H9 (cell line): ENCODE data around the gene HS2ST1. TPM values are rescaled to one million over a fixed set of nuclear protein-coding genes. Genes with fewer than 3 reads are reported as not detected.

Experiments used
- DNase-seq: peaks from one replicate; pipeline ENCODE4 v3.0.0-alpha.2; 2017
- H2AFZ ChIP-seq: one replicate; pipeline ENCODE4 v1.6.1; 2013; ENCODE audit warnings: mild to moderate bottlenecking, low read length, control low read depth, moderate library complexity
- H2AK5ac ChIP-seq: 2 replicates; pipeline ENCODE4 v1.6.1; 2013; ENCODE audit warnings: low read length, control low read depth, mixed read lengths; ENCODE audit not compliant: insufficient read length
- H2BK120ac ChIP-seq: one replicate; pipeline ENCODE4 v1.6.1; 2013; ENCODE audit warnings: low read depth, mild to moderate bottlenecking, low read length, control low read depth, inconsistent platforms; ENCODE audit not compliant: poor library complexity, severe bottlenecking
- H2BK12ac ChIP-seq: 2 replicates; pipeline ENCODE4 v1.6.1; 2013; ENCODE audit warnings: low read length, control low read depth, mixed read lengths, low read depth; ENCODE audit not compliant: insufficient read length
- H2BK15ac ChIP-seq: 2 replicates; pipeline ENCODE4 v1.6.1; 2013; ENCODE audit warnings: low read depth, low read length, control low read depth
- H2BK20ac ChIP-seq: one replicate; pipeline ENCODE4 v1.6.1; 2013; ENCODE audit warnings: low read depth, mild to moderate bottlenecking, low read length, control low read depth, inconsistent platforms; ENCODE audit not compliant: poor library complexity, severe bottlenecking
- H2BK5ac ChIP-seq: 2 replicates; pipeline ENCODE4 v1.6.1; 2013; ENCODE audit warnings: low read length, control low read depth, mixed read lengths; ENCODE audit not compliant: insufficient read length
- H3K14ac ChIP-seq: 2 replicates; pipeline ENCODE4 v1.6.1; 2013; ENCODE audit warnings: low read length, control low read depth; ENCODE audit not compliant: insufficient read depth
- H3K18ac ChIP-seq: 2 replicates; pipeline ENCODE4 v1.6.1; 2013; ENCODE audit warnings: low read depth, mild to moderate bottlenecking, mixed read lengths, low read length, control low read depth; ENCODE audit not compliant: insufficient read length
- H3K23ac ChIP-seq: 2 replicates; pipeline ENCODE4 v1.6.1; 2013; ENCODE audit warnings: low read length, control low read depth, mixed read lengths, low read depth; ENCODE audit not compliant: insufficient read length
- H3K23me2 ChIP-seq: 2 replicates; pipeline ENCODE4 v1.6.1; 2013; ENCODE audit warnings: low read depth, mild to moderate bottlenecking, mixed read lengths, low read length, control low read depth; ENCODE audit not compliant: insufficient read length, poor library complexity, severe bottlenecking
- H3K27ac ChIP-seq: 2 replicates; pipeline ENCODE4 v1.5.1; 2013; ENCODE audit warnings: low read length, control low read depth, mixed read lengths, low read depth; ENCODE audit not compliant: insufficient read length
- H3K27me3 ChIP-seq: 2 replicates; pipeline ENCODE4 v1.6.1; 2013; ENCODE audit warnings: low read length, control low read depth, inconsistent platforms; ENCODE audit not compliant: insufficient read depth
- H3K4ac ChIP-seq: 2 replicates; pipeline ENCODE4 v1.6.1; 2013; ENCODE audit warnings: low read depth, mild to moderate bottlenecking, control low read depth, inconsistent platforms, low read length, moderate library complexity
- H3K4me1 ChIP-seq: 2 replicates; pipeline ENCODE4 v1.6.1; 2013; ENCODE audit warnings: low read length, control low read depth, inconsistent platforms; ENCODE audit not compliant: insufficient read depth
- H3K4me2 ChIP-seq: 2 replicates; pipeline ENCODE4 v1.6.1; 2013; ENCODE audit warnings: low read length, control low read depth, mixed read lengths; ENCODE audit not compliant: insufficient read length, insufficient read depth
- H3K56ac ChIP-seq: 2 replicates; pipeline ENCODE4 v1.6.1; 2013; ENCODE audit warnings: low read depth, mild to moderate bottlenecking, mixed read lengths, low read length, control low read depth; ENCODE audit not compliant: insufficient read length
- H3K79me1 ChIP-seq: 2 replicates; pipeline ENCODE4 v1.6.1; 2013; ENCODE audit warnings: low read depth, mild to moderate bottlenecking, moderate library complexity, low read length, control low read depth, inconsistent platforms; ENCODE audit not compliant: insufficient read depth, poor library complexity, severe bottlenecking
- H3K79me2 ChIP-seq: 2 replicates; pipeline ENCODE4 v1.6.1; 2013; ENCODE audit warnings: low read length, control low read depth, inconsistent platforms; ENCODE audit not compliant: insufficient read depth
- H3K9ac ChIP-seq: 2 replicates; pipeline ENCODE4 v1.6.1; 2013; ENCODE audit warnings: low read length, control low read depth, mixed read lengths; ENCODE audit not compliant: insufficient read length; ENCODE audit errors: extremely low read depth
- H3K9me3 ChIP-seq: one replicate; pipeline ENCODE4 v1.6.1; 2013; ENCODE audit warnings: low read depth, low read length, inconsistent platforms; ENCODE audit not compliant: control insufficient read depth
- H3T11ph ChIP-seq: one replicate; pipeline ENCODE4 v1.6.1; 2013; ENCODE audit warnings: mild to moderate bottlenecking, low read length, control low read depth, inconsistent platforms
- H4K20me1 ChIP-seq: one replicate; pipeline ENCODE4 v1.6.1; 2013; ENCODE audit not compliant: control insufficient read depth, insufficient read length, insufficient read depth
- H4K5ac ChIP-seq: 2 replicates; pipeline ENCODE4 v1.6.1; 2013; ENCODE audit warnings: low read depth, mild to moderate bottlenecking, mixed read lengths, low read length, control low read depth; ENCODE audit not compliant: insufficient read length
- H4K8ac ChIP-seq: replicated peaks from 2 replicates; pipeline ENCODE4 v1.6.1; 2013; ENCODE audit warnings: low read length, control low read depth, mixed read lengths, low read depth; ENCODE audit not compliant: insufficient read length
- H4K91ac ChIP-seq: 2 replicates; pipeline ENCODE4 v1.6.1; 2013; ENCODE audit warnings: low read depth, mild to moderate bottlenecking, moderate library complexity, mixed read lengths, low read length, control low read depth; ENCODE audit not compliant: insufficient read length
- H3K27ac Mint-ChIP-seq, 3 experiments: 2 replicates in 2 of 3; 3 replicates in 1 of 3; pipeline ENCODE4 v1.8.0; 2020 to 2021; ENCODE audit warnings: mixed read lengths in 3 of 3, mild to moderate bottlenecking in 1 of 3, moderate library complexity in 1 of 3
- H3K27me3 Mint-ChIP-seq: 2 replicates; pipeline ENCODE4 v1.8.0; 2021; ENCODE audit warnings: low read depth, mild to moderate bottlenecking, moderate library complexity, mixed read lengths
- H3K36me3 Mint-ChIP-seq, 3 experiments: 2 replicates in 2 of 3; 3 replicates in 1 of 3; pipeline ENCODE4 v1.8.0; 2020 to 2021; ENCODE audit warnings: low read depth in 3 of 3, mixed read lengths in 3 of 3; ENCODE audit not compliant: insufficient read depth in 1 of 3
- H3K4me1 Mint-ChIP-seq, 2 experiments: 2 replicates each; pipeline ENCODE4 v1.8.0; 2020; ENCODE audit warnings: mixed read lengths in 2 of 2
- H3K4me3 Mint-ChIP-seq, 2 experiments: 2 replicates in 1 of 2; 3 replicates in 1 of 2; pipeline ENCODE4 v1.8.0; 2020 to 2021; ENCODE audit warnings: mild to moderate bottlenecking in 2 of 2, mixed read lengths in 2 of 2, moderate library complexity in 1 of 2
- H3K9me3 Mint-ChIP-seq, 2 experiments: 2 replicates in 1 of 2; 3 replicates in 1 of 2; pipeline ENCODE4 v1.8.0; 2020; ENCODE audit warnings: mild to moderate bottlenecking in 2 of 2, mixed read lengths in 2 of 2, moderate library complexity in 1 of 2
- CTCF ChIP-seq: fragments of 200-600 bp; sonication (generic); conservative IDR thresholded peaks from 3 replicates; pipeline ENCODE4 v1.8.0; 2021; ENCODE audit warnings: antibody characterized with exemption, mild to moderate bottlenecking
- WGBS: extraction: QIAGEN DNeasy Blood & Tissue Kit; methylation state at CpG from one replicate; pipeline ENCODE4 v1.1.7; 2013; ENCODE audit warnings: missing lambda C conversion rate, low lambda C conversion rate, mixed read lengths; ENCODE audit not compliant: insufficient read length; ENCODE audit errors: extremely low coverage; 5-methylcytosine and 5-hydroxymethylcytosine counted together
- total RNA-seq: library from RNA; stranded (reverse); gene quantifications from 2 replicates; pipeline ENCODE4 v1.2.1, GENCODE V29; 2021

Gene HS2ST1
- total RNA-seq, 1 experiment from 2014 or later, result 20.1 TPM

DNA sequence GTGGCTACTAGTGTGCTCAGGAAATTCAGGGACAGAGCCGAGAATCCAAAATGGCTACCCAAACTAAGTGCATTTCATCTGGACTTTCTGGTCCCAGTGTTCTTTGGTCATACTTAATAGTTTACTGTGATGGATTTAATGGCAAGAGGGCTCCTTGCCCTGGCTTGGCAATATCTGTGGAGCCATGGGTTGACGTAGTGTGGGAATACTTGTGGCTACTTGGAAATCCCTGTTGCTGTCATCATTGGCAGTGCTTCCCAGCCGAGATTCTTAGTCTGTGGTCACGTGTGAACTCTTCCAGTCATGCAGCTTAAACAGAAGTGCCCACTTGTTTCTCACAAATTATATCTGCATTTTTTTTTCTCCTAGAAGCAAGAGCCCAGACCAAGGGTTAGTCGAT lies 198.9 kb downstream of the HS2ST1 start:
- Histone ChIP-seq H3K23ac (no peak overlapping the region), H2BK120ac (no peak overlapping the region), H3T11ph (no peak overlapping the region), H2BK5ac (no peak overlapping the region), H3K14ac (no peak overlapping the region), H3K79me1 (no peaks in the 10 kb centered on the region), H2AFZ (no peak overlapping the region), H3K4me2 (no peak overlapping the region), H3K9ac (no peak overlapping the region), H2BK15ac (no peak overlapping the region), H2BK20ac (no peak overlapping the region), H4K20me1 (no peaks in the 10 kb centered on the region), H4K91ac (no peak overlapping the region), H3K4me1 (peaks cover 3% of the 10 kb centered on the region; the same call in 1 of the 2 replicates), H3K79me2 (no peaks in the 10 kb centered on the region), H4K5ac (no peak overlapping the region), H3K56ac (no peak overlapping the region), H3K9me3 (no peaks in the 10 kb centered on the region), H3K23me2 (no peaks in the 10 kb centered on the region), H2BK12ac (no peak overlapping the region), H3K18ac (no peak overlapping the region), H3K27me3 (no peaks in the 10 kb centered on the region), H2AK5ac (no peak overlapping the region), H3K27ac (no peak overlapping the region), H4K8ac (no peak overlapping the region), H3K4ac (no peak overlapping the region)
- no peak overlapping the region for H3K4me3 Mint-ChIP-seq
- TF ChIP-seq CTCF, result no peak
- H3K36me3 Mint-ChIP-seq, result no peaks in the 10 kb centered on the region
- peaks cover 24 to 33% of the 10 kb centered on the region in 2 experiments for H3K4me1 Mint-ChIP-seq
- no peak for DNase-seq
- H3K9me3 Mint-ChIP-seq, result no peaks in the 10 kb centered on the region
- H3K27ac Mint-ChIP-seq, result no peak overlapping the region
- peaks cover 16% of the 10 kb centered on the region for H3K27me3 Mint-ChIP-seq
- WGBS, result no CpG with 5 or more reads among the region's 5 CpGs
